Neural progenitor cell (in vitro differentiated cells): Measurements from ENCODE around the gene ATP6V0E1. TPM values are rescaled to one million over a fixed set of nuclear protein-coding genes. Genes with fewer than 3 reads are reported as not detected.

Source experiments
- DNase-seq: peaks from one replicate; pipeline ENCODE4 v3.0.0-alpha.2; 2016; ENCODE audit warnings: low spot score
- H2AFZ ChIP-seq: fragments of 200-600 bp; sonication (generic); replicated peaks from 2 replicates; pipeline ENCODE4 v1.6.1; 2016; ENCODE audit warnings: antibody characterized with exemption
- H3F3A ChIP-seq: fragments of 200-600 bp; sonication (generic); 2 replicates; pipeline ENCODE4 v1.6.1; 2016; ENCODE audit warnings: antibody characterized with exemption, low read depth
- H3K27ac ChIP-seq: fragments of 200-600 bp; sonication (generic); 2 replicates; pipeline ENCODE4 v1.5.1; 2016; ENCODE audit warnings: mild to moderate bottlenecking
- H3K27me3 ChIP-seq: fragments of 200-600 bp; sonication (generic); 2 replicates; pipeline ENCODE4 v1.6.1; 2016; ENCODE audit warnings: mild to moderate bottlenecking, moderate library complexity
- H3K36me3 ChIP-seq: fragments of 200-600 bp; sonication (generic); 2 replicates; pipeline ENCODE4 v1.5.1; 2016
- H3K4me1 ChIP-seq: fragments of 200-600 bp; sonication (generic); 2 replicates; pipeline ENCODE4 v1.6.1; 2016; ENCODE audit warnings: mixed run types
- H3K4me2 ChIP-seq: fragments of 200-600 bp; sonication (generic); 2 replicates; pipeline ENCODE4 v1.6.1; 2016
- H3K4me3 ChIP-seq: fragments of 200-600 bp; sonication (generic); 2 replicates; pipeline ENCODE4 v1.5.1; 2016
- H3K79me2 ChIP-seq: fragments of 200-600 bp; sonication (generic); 2 replicates; pipeline ENCODE4 v1.6.1; 2016; ENCODE audit warnings: low read depth
- H3K9ac ChIP-seq: fragments of 200-600 bp; sonication (generic); 2 replicates; pipeline ENCODE4 v1.6.1; 2016
- H3K9me3 ChIP-seq: fragments of 200-600 bp; sonication (generic); 2 replicates; pipeline ENCODE4 v1.5.1; 2016; ENCODE audit warnings: low read depth
- H4K20me1 ChIP-seq: fragments of 200-600 bp; sonication (generic); 2 replicates; pipeline ENCODE4 v1.6.1; 2016; ENCODE audit warnings: low read depth
- H3K27ac Mint-ChIP-seq: 3 replicates; pipeline ENCODE4 v1.8.0; 2021; ENCODE audit warnings: mixed read lengths
- H3K27me3 Mint-ChIP-seq: 2 replicates; pipeline ENCODE4 v1.8.0; 2022; ENCODE audit warnings: low read depth, mild to moderate bottlenecking, inconsistent platforms, moderate library complexity, mixed read lengths; ENCODE audit not compliant: insufficient read depth
- H3K36me3 Mint-ChIP-seq: 3 replicates; pipeline ENCODE4 v1.8.0; 2021; ENCODE audit warnings: mixed read lengths
- H3K4me1 Mint-ChIP-seq: 3 replicates; pipeline ENCODE4 v1.8.0; 2021; ENCODE audit warnings: mixed read lengths
- H3K4me3 Mint-ChIP-seq: 3 replicates; pipeline ENCODE4 v1.8.0; 2021; ENCODE audit warnings: mild to moderate bottlenecking, moderate library complexity, mixed read lengths
- H3K9me3 Mint-ChIP-seq: 3 replicates; pipeline ENCODE4 v1.8.0; 2020; ENCODE audit warnings: mixed read lengths
- EZH2 ChIP-seq: fragments of 200-600 bp; sonication (generic); IDR thresholded peaks from 2 replicates; pipeline ENCODE4 v1.6.1; 2017; ENCODE audit warnings: antibody characterized with exemption, mild to moderate bottlenecking, moderate library complexity
- EZH2phosphoT487 ChIP-seq: fragments of 200-600 bp; sonication (generic); IDR thresholded peaks from 2 replicates; pipeline ENCODE4 v1.6.1; 2017; ENCODE audit warnings: antibody characterized with exemption
- total RNA-seq: library from RNA; depleted of rRNA; stranded (reverse); fragments of >200 nt; gene quantifications from 2 replicates; pipeline ENCODE4 v1.2.3, GENCODE V29; 2015; ENCODE audit warnings: low replicate concordance
- TF ChIP-seq, protein P1 (sequence below): fragments of 200-600 bp; sonication (generic); IDR thresholded peaks from 2 replicates; pipeline ENCODE4 v1.5.1; 2017; ENCODE audit warnings: antibody characterized with exemption, mild to moderate bottlenecking

Gene ATP6V0E1
- total RNA-seq, 1 donor from 2014 or later = 72.4 TPM

DNA sequence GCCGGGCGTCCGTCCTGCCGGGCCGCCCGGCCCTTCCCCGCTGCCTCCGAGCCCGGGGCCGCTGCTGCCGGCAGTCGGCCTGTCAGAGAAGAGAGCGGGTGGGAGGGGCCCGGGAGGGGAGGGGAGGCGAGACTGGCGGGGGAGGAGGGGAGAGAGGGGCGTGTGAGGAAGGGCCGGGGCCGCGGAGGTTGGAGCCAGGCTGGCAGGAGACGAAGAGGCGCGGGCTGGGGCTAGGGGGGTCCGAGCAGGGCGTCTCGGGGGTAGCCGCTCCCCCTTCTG lies 73.2 kb downstream of the ATP6V0E1 start:
- no peaks in the 10 kb centered on the region for H3K36me3 ChIP-seq
- peak overlapping the region; percentile 61 for H3K9ac ChIP-seq
- peaks cover 1% of the 10 kb centered on the region for H3K27me3 Mint-ChIP-seq
- H3F3A ChIP-seq = peaks cover 13% of the 10 kb centered on the region
- H3K79me2 ChIP-seq = peaks cover 11% of the 10 kb centered on the region
- no peaks in the 10 kb centered on the region for H4K20me1 ChIP-seq
- peak overlapping the region; percentile 80 for H3K4me2 ChIP-seq
- H3K4me3 Mint-ChIP-seq = peak overlapping the region; percentile 95
- TF ChIP-seq, protein P1, sequence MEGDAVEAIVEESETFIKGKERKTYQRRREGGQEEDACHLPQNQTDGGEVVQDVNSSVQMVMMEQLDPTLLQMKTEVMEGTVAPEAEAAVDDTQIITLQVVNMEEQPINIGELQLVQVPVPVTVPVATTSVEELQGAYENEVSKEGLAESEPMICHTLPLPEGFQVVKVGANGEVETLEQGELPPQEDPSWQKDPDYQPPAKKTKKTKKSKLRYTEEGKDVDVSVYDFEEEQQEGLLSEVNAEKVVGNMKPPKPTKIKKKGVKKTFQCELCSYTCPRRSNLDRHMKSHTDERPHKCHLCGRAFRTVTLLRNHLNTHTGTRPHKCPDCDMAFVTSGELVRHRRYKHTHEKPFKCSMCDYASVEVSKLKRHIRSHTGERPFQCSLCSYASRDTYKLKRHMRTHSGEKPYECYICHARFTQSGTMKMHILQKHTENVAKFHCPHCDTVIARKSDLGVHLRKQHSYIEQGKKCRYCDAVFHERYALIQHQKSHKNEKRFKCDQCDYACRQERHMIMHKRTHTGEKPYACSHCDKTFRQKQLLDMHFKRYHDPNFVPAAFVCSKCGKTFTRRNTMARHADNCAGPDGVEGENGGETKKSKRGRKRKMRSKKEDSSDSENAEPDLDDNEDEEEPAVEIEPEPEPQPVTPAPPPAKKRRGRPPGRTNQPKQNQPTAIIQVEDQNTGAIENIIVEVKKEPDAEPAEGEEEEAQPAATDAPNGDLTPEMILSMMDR = no peak
- no peak for TF ChIP-seq EZH2phosphoT487
- TF ChIP-seq EZH2 = no peak
- peak; percentile 91 for DNase-seq
- no peaks in the 10 kb centered on the region for H3K9me3 ChIP-seq
- H2AFZ ChIP-seq = peak overlapping the region; percentile 55
- H3K4me1 Mint-ChIP-seq = peaks cover 5% of the 10 kb centered on the region
- H3K4me1 ChIP-seq = peaks cover 12% of the 10 kb centered on the region
- H3K9me3 Mint-ChIP-seq = no peaks in the 10 kb centered on the region
- no peak overlapping the region for H3K27ac Mint-ChIP-seq
- H3K36me3 Mint-ChIP-seq = no peaks in the 10 kb centered on the region
- peak overlapping the region; percentile 96 for H3K4me3 ChIP-seq
- peak overlapping the region; percentile 15 for H3K27ac ChIP-seq
- H3K27me3 ChIP-seq = peaks cover 2% of the 10 kb centered on the region

DNA sequence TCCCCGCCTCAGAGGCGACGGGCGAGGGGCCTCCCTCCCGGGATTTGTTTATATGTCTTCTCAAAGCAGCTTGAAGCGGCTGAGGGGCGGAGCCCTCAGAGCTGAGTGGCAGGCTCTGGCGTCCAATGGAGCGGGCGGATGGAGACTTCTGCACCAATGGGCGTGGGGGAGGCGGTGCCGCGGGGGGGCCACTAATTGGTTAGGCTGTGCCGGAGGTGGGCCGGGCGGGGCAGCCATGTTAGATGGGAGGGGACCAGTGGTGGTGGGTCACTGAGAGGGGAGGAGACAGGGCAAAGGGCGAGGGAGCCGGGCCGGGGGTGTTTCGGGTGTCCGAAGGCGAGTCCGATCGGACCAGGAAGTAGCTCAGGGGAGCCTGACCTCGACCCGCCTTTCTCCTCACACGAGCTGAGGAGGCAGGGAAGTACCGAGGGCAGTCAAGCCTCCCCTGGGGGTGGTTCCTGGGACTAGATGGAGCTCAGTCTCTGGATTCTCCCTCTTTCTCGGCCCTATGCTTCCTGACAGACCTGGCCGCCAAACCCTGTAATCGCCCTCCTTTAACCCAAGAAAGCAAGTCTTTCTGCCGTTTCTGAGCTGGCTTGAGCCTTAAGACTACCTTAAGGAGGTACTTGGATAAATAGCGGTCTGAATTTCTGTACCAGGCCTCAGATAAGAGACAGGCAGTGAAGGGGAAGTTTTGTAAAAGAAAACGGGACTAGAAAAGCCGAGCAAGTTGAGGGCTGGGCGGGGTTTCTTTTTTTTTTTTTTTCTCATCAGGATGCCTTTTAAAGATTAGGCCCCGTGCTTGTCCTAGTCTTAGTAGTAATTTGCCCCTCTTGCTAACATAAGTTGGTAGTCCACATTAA lies 73.7 kb downstream of the ATP6V0E1 start:
- Histone ChIP-seq H3K27me3 (no peaks in the 10 kb centered on the region), H3K4me2 (peak overlapping the region; percentile 80), H3K9ac (peak overlapping the region; percentile 56), H2AFZ (peak overlapping the region; percentile 74), H4K20me1 (no peaks in the 10 kb centered on the region), H3K36me3 (no peaks in the 10 kb centered on the region), H3K4me1 (peaks cover 12% of the 10 kb centered on the region), H3K9me3 (no peaks in the 10 kb centered on the region), H3K79me2 (peaks cover 11% of the 10 kb centered on the region), H3K27ac (peak overlapping the region; percentile 92), H3K4me3 (peak overlapping the region; percentile 96), H3F3A (peaks cover 13% of the 10 kb centered on the region)
- DNase-seq = peak; percentile 100
- TF ChIP-seq EZH2 (no peak), EZH2phosphoT487 (no peak)
- TF ChIP-seq, protein P1 = no peak
- peak overlapping the region; percentile 95 for H3K4me3 Mint-ChIP-seq
- no peaks in the 10 kb centered on the region for H3K27me3 Mint-ChIP-seq
- H3K4me1 Mint-ChIP-seq = peaks cover 5% of the 10 kb centered on the region
- H3K36me3 Mint-ChIP-seq = no peaks in the 10 kb centered on the region
- H3K27ac Mint-ChIP-seq = peak overlapping the region; percentile 97
- H3K9me3 Mint-ChIP-seq = no peaks in the 10 kb centered on the region

DNA sequence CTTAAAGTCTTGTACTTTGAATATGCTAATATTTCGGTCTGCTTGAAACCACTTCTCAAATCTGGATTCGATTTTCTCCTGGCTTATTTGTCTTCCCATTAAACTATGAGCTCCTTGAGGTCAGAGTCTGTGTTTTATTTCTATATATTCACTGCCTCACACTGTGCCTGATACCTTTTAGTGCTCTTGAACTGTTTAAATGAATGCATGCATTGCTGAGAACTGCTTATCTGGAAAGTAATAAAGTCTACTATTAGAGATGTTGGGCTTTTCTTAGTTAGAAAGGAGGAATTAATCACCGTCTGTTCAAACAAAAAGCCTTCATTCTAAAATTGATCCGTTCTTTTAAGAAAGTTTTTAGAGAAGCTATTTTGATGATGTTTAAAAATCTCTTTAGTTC lies 78.6 kb downstream of the ATP6V0E1 start:
- no peaks in the 10 kb centered on the region for H3K9me3 Mint-ChIP-seq
- no peak overlapping the region for H3K9ac ChIP-seq
- H3K79me2 ChIP-seq = peaks cover 11% of the 10 kb centered on the region
- no peak overlapping the region for H3K27ac ChIP-seq
- no peaks in the 10 kb centered on the region for H3K36me3 Mint-ChIP-seq
- no peaks in the 10 kb centered on the region for H3K9me3 ChIP-seq
- H3K36me3 ChIP-seq = no peaks in the 10 kb centered on the region
- H3K4me1 Mint-ChIP-seq = peaks cover 3% of the 10 kb centered on the region
- no peaks in the 10 kb centered on the region for H4K20me1 ChIP-seq
- DNase-seq = no peak
- H3K4me3 Mint-ChIP-seq = no peak overlapping the region
- no peaks in the 10 kb centered on the region for H3K27me3 ChIP-seq
- H3F3A ChIP-seq = peaks cover 13% of the 10 kb centered on the region
- H2AFZ ChIP-seq = no peak overlapping the region
- no peak overlapping the region for H3K27ac Mint-ChIP-seq
- no peak overlapping the region for H3K4me2 ChIP-seq
- H3K4me3 ChIP-seq = no peak overlapping the region
- TF ChIP-seq EZH2 (no peak), EZH2phosphoT487 (no peak)
- TF ChIP-seq, protein P1 = no peak
- peaks cover 6% of the 10 kb centered on the region for H3K4me1 ChIP-seq
- H3K27me3 Mint-ChIP-seq = peaks cover 2% of the 10 kb centered on the region
